Mucosa of stomach (tissue), 1 donor: Measurements from ENCODE around the gene PRSS16.
"Not testable (repeated sequence)": the region's sequence is repeated elsewhere in the genome, so short reads cannot be mapped to it uniquely, and the experiment has no call there.

Experiments used
- H3K27me3 ChIP-seq: one replicate; pipeline ENCODE4 v1.7.0; 2013; ENCODE audit warnings: mild to moderate bottlenecking, low read length; ENCODE audit not compliant: control insufficient read depth, insufficient read depth
- H3K36me3 ChIP-seq: one replicate; pipeline ENCODE4 v1.7.0; 2013; ENCODE audit warnings: low read length; ENCODE audit not compliant: control insufficient read depth, insufficient read depth
- H3K4me1 ChIP-seq: one replicate; pipeline ENCODE4 v1.7.0; 2013; ENCODE audit warnings: mild to moderate bottlenecking, low read length; ENCODE audit not compliant: control insufficient read depth, insufficient read depth
- H3K4me3 ChIP-seq: one replicate; pipeline ENCODE4 v1.7.0; 2013; ENCODE audit warnings: low read length
- H3K9ac ChIP-seq: one replicate; pipeline ENCODE4 v1.7.0; 2013; ENCODE audit warnings: mild to moderate bottlenecking, low read length, moderate library complexity
- H3K9me3 ChIP-seq: one replicate; pipeline ENCODE4 v1.7.0; 2013; ENCODE audit warnings: mild to moderate bottlenecking, low read length, moderate library complexity; ENCODE audit not compliant: control insufficient read depth
- donor health status: Pancreatic carcinoma.

PRSS16 gene

DNA sequence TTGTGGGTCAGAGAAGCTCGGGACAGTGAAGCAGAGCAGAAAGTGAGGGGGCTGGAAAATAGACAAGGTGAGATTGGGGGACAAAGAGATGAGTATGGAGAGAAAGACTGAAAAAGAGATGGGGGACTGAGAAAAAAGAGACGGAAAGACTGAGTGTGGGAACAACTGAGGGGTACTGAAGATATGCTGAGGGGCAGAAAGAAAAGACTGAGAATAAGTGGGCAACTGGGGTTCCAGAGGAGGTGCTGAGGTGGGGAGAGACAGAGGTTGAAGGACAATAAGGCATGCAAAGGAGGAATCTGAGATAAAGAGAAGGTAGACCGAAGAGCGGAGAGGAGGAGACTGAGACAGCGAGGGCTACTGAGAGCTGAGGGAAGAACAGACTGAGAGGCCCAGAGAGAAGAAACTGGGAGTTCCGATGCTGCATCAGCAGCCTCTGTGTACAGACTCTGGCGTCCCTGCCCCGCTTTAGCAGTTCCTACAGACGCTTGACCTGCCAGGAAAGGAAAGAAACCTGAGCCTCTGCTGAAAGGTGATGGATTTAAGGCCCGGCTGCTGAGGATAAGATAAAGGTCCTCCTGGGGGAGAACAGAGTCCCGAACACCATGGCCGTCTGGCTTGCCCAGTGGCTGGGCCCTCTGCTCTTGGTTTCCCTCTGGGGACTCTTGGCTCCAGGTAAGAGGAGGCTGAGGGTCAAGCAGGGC lies at the start of gene PRSS16:
Gene PRSS16, plus strand, starts transcription at position 569 of the 704 bp plus-strand sequence. Its CDS starts 37 bp downstream, at position 606.
- no peak within 1 kb of the TSS for H3K4me3 ChIP-seq
- H3K27me3 ChIP-seq, result peaks cover 37% of the 10 kb centered on the region
- H3K4me1 ChIP-seq, result peaks cover 4% of the 10 kb centered on the region
- H3K9me3 ChIP-seq, result no peaks in the 10 kb centered on the region
- no peaks in the 10 kb centered on the region for H3K36me3 ChIP-seq
- H3K9ac ChIP-seq, result no peak within 1 kb of the TSS

DNA sequence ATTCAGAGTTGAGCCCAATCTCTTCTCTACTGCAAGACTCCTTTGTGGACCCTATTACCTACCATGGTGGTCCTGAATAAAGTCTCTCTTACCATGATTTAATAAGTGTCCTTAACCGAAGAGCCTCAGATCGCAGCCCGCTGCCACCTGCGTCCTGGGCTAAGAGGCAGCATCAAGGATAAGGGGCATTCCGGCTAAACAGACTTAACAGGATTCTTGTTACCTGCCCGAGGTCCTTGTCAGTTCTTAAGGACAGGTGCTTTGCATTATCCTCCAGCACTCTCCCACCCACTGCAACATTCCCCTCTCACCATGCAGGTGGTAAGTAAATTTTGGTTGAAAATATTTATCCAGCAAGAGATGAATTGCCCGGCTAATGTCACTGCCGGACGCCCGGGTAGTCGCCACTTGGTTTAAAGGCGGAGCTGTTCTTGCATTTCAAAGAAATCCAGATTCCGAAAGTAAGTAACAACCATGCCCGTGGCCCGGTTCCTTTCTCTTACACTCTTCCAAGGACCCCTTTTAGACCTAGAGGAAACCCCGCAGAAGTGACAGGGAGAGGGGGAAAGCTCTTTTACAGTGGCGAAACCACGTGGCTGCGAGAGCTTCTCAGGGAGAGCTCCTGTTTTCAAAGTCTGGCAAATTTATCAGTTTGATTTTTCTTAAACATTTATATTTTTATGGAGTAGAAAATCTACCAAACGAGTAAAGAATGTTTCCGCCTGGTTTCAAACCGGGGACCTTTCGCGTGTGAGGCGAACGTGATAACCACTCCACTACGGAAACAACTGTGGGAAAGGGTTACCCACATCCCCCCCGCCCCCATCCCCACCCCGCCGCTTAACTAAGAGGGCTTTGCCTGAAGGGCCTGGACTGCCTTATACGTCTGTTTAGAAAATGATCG lies 41.9 kb upstream of the PRSS16 start:
- Histone ChIP-seq H3K9ac (no peak overlapping the region), H3K36me3 (no peaks in the 10 kb centered on the region), H3K4me1 (no peaks in the 10 kb centered on the region), H3K4me3 (no peak overlapping the region), H3K9me3 (no peaks in the 10 kb centered on the region), H3K27me3 (peaks cover 29% of the 10 kb centered on the region)

GRCh38 chr6:27206806-27207205 lies 40.7 kb upstream of the PRSS16 start:
- no peaks in the 10 kb centered on the region for H3K4me1 ChIP-seq
- H3K27me3 ChIP-seq, result peaks cover 29% of the 10 kb centered on the region
- no peaks in the 10 kb centered on the region for H3K9me3 ChIP-seq
- H3K4me3 ChIP-seq, result no peak overlapping the region
- H3K36me3 ChIP-seq, result no peaks in the 10 kb centered on the region
- H3K9ac ChIP-seq, result no peak overlapping the region

- H3K9me3 ChIP-seq, result no peaks in the 10 kb centered on the region
- no peaks in the 10 kb centered on the region for H3K4me1 ChIP-seq
- H3K4me3 ChIP-seq, result no peak overlapping the region
- no peaks in the 10 kb centered on the region for H3K36me3 ChIP-seq
- peaks cover 29% of the 10 kb centered on the region for H3K27me3 ChIP-seq
- H3K9ac ChIP-seq, result no peak overlapping the region
These were observed 39.5 kb upstream of the PRSS16 start for GRCh38 chr6:27208042-27208441.

DNA sequence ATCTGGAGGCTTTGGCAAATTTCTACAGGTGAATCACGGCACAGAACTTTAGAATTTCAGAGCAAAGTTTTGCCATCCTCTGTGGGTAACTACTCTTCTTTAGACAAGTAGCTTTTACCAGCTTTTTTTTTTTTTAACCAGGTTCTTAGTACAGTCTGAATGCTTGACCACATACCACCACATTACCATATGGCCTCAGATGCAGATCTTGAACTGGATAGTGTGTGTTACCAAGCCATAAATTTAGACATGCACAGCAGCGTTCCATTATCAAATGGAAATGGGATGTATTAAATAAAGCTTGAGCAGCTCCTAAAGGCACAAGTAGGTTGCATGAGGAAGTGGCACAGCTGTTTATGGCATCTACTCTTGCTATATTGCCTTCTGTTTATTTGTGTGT lies 38.3 kb upstream of the PRSS16 start:
- Histone ChIP-seq H3K4me3 (no peak overlapping the region), H3K9ac (no peak overlapping the region), H3K27me3 (peaks cover 36% of the 10 kb centered on the region), H3K4me1 (no peaks in the 10 kb centered on the region), H3K9me3 (no peaks in the 10 kb centered on the region), H3K36me3 (no peaks in the 10 kb centered on the region)

DNA sequence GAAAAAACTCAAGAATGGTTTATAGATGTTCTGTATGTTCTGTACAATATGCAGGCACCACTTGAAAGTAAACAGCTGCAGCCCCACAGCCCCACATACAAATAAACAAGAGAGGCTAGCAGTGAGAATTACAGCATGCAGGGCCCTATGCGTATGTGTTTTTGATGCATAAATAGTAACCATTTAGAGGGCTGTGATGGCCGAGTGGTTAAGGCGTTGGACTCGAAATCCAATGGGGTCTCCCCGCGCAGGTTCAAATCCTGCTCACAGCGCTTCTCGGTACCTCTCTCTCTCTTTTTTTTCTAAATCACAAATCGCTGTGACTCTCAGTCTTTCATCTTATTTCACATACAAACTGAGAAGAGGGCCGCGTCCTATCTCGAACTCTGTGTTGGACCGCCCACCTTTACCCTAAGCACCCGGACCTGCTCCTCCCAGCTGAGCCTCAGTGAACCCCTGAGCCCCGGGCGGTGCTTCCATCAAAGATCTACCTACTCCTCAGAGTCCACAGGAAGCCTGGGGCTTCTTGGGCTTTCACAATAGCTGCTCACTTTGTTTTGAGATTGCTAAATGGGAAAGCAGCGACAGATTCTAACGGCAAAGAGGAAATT lies 37.7 kb upstream of the PRSS16 start:
- Histone ChIP-seq H3K36me3 (no peaks in the 10 kb centered on the region), H3K4me3 (no peak overlapping the region), H3K9ac (no peak overlapping the region), H3K4me1 (no peaks in the 10 kb centered on the region), H3K27me3 (peaks cover 37% of the 10 kb centered on the region), H3K9me3 (no peaks in the 10 kb centered on the region)

- not testable (repeated sequence) for H3K36me3 ChIP-seq, H3K9me3 ChIP-seq, H3K4me3 ChIP-seq, H3K9ac ChIP-seq, H3K4me1 ChIP-seq
- peaks cover 13% of the 10 kb centered on the region for H3K27me3 ChIP-seq
These were observed 34.4 kb upstream of the PRSS16 start for GRCh38 chr6:27213091-27213517.

DNA sequence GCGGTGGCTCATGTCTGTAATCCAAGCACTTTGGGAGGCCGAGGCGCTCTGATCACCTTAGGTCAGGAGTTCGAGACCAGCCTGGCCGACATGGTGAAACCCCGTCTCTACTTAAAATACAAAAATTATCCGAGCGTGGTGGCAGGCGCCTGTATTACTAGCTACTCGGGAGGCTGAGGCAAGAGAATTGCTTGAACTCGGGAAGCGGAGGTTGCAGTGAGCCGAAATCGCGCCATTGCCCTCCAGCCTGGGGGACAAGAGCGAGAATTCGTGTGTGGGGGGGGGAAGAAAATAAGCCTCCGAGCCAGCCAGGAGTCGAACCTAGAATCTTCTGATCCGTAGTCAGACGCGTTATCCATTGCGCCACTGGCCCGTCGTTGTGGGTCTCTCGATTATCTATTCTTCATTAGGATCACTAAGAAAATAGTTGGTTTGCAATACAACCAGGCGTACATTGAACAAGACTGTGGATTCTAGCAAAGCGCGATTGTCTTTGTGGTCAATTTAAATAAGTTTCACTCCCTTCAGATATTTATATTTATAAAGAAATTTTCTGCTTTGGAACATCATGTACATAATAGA lies 33.9 kb upstream of the PRSS16 start:
- Histone ChIP-seq H3K4me1 (no peaks in the 10 kb centered on the region), H3K9ac (no peak overlapping the region), H3K36me3 (no peaks in the 10 kb centered on the region), H3K9me3 (no peaks in the 10 kb centered on the region), H3K27me3 (peaks cover 13% of the 10 kb centered on the region), H3K4me3 (no peak overlapping the region)

- Histone ChIP-seq H3K27me3 (peaks cover 13% of the 10 kb centered on the region), H3K4me3 (no peak overlapping the region), H3K36me3 (no peaks in the 10 kb centered on the region), H3K4me1 (no peaks in the 10 kb centered on the region), H3K9me3 (no peaks in the 10 kb centered on the region), H3K9ac (no peak overlapping the region)
These were observed 33.3 kb upstream of the PRSS16 start for GRCh38 chr6:27214126-27214601.

DNA sequence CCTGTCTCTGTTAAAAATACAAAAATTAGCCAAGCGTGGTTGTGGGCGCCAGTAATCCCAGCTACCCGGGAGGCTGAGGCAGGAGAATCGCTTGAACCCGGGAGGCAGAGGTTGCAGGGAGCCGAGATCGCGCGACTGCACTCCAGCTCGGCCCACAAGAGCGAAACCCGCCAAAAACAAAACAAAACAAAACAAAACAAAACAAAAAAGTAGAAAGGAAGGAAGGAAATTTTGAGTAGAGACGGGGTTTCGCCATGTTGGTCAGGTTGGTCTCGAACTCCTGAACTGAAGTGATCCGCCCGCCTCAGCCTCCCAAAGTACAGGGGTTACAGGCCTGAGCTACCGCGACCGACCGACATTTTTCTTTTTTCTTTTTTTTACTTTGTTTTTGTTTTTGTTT lies 30.6 kb upstream of the PRSS16 start:
- H3K36me3 ChIP-seq, result no peaks in the 10 kb centered on the region
- H3K9me3 ChIP-seq, result no peaks in the 10 kb centered on the region
- no peaks in the 10 kb centered on the region for H3K4me1 ChIP-seq
- peaks cover 13% of the 10 kb centered on the region for H3K27me3 ChIP-seq
- H3K4me3 ChIP-seq, result no peak overlapping the region
- no peak overlapping the region for H3K9ac ChIP-seq

DNA sequence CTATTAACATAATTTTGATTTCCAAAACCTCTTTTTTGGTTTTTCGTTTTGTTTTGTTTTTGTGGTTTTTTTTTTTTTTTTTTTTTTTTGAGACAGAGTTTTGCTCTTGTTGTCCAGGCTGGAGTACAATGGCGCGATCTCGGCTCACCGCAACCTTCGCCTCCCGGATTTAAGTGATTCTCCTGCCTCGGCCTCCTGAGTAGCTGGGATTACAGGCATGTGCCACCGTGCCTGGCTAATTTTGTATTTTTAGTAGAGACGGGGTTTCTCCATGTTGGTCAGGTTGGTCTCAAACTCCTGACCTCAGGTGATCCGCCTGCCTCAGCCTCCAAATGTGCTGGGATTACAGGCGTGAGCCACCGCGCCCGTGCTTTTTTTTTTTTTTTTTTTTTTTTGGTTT lies 24.5 kb upstream of the PRSS16 start:
- not testable (repeated sequence) for H3K4me1 ChIP-seq, H3K36me3 ChIP-seq, H3K4me3 ChIP-seq, H3K27me3 ChIP-seq, H3K9ac ChIP-seq, H3K9me3 ChIP-seq

- H3K27me3 ChIP-seq, result peaks cover 2% of the 10 kb centered on the region
- H3K36me3 ChIP-seq, result no peaks in the 10 kb centered on the region
- no peaks in the 10 kb centered on the region for H3K9me3 ChIP-seq
- no peak overlapping the region for H3K4me3 ChIP-seq
- no peak overlapping the region for H3K9ac ChIP-seq
- no peaks in the 10 kb centered on the region for H3K4me1 ChIP-seq
These were observed 22.8 kb upstream of the PRSS16 start for GRCh38 chr6:27224729-27225128.
